Left colon (tissue), 2 donors: ENCODE measurements around the gene CCN2. TPM values are rescaled to one million over a fixed set of nuclear protein-coding genes. Genes with fewer than 3 reads are reported as not detected.

Experiments used
- total RNA-seq, 2 donors: library from RNA; stranded (reverse); fragmentation: NEBNext Ultra II Directional; extraction: Animal tissue kit (Norgen Biotek cat#: 25700); gene quantifications; one replicate each; pipeline ENCODE4 v1.2.1, GENCODE V29; 2021
- donor health status: DM: no; HTN: no; CAD: no.
- donor health status: DM: yes; HTN: yes; CAD: no.

The CCN2 gene
- total RNA-seq, 2 donors from 2014 or later = 34.4 to 37.8 TPM

Other genes starting within 250 kb of the CCN2 start
- gene OR2A4, start 250.0 kb downstream of the CCN2 start, total RNA-seq = under 1 TPM in 1 of 2 donors, not detected in 1; 0.31 TPM
- not detected for gene CTAGE9, start 240.4 kb downstream of the CCN2 start, total RNA-seq
- 10 to 100 TPM; 15.8 to 19.9 TPM for gene ENPP1, start 143.4 kb downstream of the CCN2 start, total RNA-seq